ENCODE data around the gene LRTM2. TPM values are rescaled to one million over a fixed set of nuclear protein-coding genes. Genes with fewer than 3 reads are reported as not detected.

LRTM2 gene
- total and polyA plus RNA-seq, 9 of the 15 experiments (the other 6 are each of a cell fraction or from before 2014, with no cell fraction given) = 0.09 TPM; not detected in 8

DNA sequence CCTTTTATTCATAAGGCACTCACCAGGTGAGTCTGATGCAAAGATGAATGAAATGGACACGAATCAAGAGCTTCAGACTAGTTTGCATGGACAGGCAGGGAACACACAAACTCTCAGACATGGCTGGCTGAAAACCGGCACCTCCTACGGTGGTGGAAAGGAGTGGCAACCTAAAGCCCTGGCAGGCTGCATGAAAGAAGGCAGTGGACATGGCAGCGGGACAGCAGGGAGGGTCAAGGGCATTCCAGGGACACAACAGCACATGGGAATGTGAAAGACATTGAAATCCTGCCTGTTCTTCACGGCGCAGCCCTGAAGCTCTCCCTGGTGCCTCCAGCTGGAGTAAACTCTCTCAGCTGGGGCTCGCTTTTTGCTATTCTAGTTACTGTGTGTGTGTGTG lies 16.6 kb upstream of the LRTM2 start (continued):
- TF ChIP-seq, protein P1, sequence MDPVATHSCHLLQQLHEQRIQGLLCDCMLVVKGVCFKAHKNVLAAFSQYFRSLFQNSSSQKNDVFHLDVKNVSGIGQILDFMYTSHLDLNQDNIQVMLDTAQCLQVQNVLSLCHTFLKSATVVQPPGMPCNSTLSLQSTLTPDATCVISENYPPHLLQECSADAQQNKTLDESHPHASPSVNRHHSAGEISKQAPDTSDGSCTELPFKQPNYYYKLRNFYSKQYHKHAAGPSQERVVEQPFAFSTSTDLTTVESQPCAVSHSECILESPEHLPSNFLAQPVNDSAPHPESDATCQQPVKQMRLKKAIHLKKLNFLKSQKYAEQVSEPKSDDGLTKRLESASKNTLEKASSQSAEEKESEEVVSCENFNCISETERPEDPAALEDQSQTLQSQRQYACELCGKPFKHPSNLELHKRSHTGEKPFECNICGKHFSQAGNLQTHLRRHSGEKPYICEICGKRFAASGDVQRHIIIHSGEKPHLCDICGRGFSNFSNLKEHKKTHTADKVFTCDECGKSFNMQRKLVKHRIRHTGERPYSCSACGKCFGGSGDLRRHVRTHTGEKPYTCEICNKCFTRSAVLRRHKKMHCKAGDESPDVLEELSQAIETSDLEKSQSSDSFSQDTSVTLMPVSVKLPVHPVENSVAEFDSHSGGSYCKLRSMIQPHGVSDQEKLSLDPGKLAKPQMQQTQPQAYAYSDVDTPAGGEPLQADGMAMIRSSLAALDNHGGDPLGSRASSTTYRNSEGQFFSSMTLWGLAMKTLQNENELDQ (CRISPR knock-in tag; IDR thresholded peaks at IDR 0.05; ENCODE audit: borderline replicate concordance) = no peak
- TF ChIP-seq FOS (IDR thresholded peaks at IDR 0.05; ENCODE audit: extremely low read depth, insufficient read length) (no peak), ATF6 (CRISPR knock-in tag; IDR thresholded peaks at IDR 0.05) (no peak), CSDE1 (IDR thresholded peaks at IDR 0.05) (no peak), FOSL1 (tag; conservative IDR thresholded peaks at IDR 0.05) (no peak), RBM17 (IDR thresholded peaks at IDR 0.05; ENCODE audit: borderline replicate concordance, low read depth, low read length) (no peak), BMI1 (IDR thresholded peaks at IDR 0.05; ENCODE audit: low read length) (no peak), NCOA6 (IDR thresholded peaks at IDR 0.05) (no peak), HNRNPK (IDR thresholded peaks at IDR 0.05; ENCODE audit: low read depth, low read length, poor library complexity, severe bottlenecking) (no peak), NELFE (IDR thresholded peaks at IDR 0.05; ENCODE audit: insufficient read depth, insufficient read length) (no peak), MIER1 (IDR thresholded peaks at IDR 0.05; ENCODE audit: low read depth) (no peak)
- TF ChIP-seq, protein P2, sequence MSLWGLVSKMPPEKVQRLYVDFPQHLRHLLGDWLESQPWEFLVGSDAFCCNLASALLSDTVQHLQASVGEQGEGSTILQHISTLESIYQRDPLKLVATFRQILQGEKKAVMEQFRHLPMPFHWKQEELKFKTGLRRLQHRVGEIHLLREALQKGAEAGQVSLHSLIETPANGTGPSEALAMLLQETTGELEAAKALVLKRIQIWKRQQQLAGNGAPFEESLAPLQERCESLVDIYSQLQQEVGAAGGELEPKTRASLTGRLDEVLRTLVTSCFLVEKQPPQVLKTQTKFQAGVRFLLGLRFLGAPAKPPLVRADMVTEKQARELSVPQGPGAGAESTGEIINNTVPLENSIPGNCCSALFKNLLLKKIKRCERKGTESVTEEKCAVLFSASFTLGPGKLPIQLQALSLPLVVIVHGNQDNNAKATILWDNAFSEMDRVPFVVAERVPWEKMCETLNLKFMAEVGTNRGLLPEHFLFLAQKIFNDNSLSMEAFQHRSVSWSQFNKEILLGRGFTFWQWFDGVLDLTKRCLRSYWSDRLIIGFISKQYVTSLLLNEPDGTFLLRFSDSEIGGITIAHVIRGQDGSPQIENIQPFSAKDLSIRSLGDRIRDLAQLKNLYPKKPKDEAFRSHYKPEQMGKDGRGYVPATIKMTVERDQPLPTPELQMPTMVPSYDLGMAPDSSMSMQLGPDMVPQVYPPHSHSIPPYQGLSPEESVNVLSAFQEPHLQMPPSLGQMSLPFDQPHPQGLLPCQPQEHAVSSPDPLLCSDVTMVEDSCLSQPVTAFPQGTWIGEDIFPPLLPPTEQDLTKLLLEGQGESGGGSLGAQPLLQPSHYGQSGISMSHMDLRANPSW (CRISPR knock-in tag; IDR thresholded peaks at IDR 0.05) = no peak

Data from K562 (cell line).